Measurements from ENCODE around the gene PTPN11. TPM values are rescaled to one million over a fixed set of nuclear protein-coding genes. Genes with fewer than 3 reads are reported as not detected.

PTPN11 gene
- total and polyA plus RNA-seq, 2 of the 8 experiments (the other 6 are each of a cell fraction or from before 2014, with no cell fraction given): 28.3 to 133 TPM

GRCh38 chr12:112430929-112431328, 12.2 kb downstream of the PTPN11 start:
- FAIRE-seq (no peak), DNase-seq (ENCODE audit: low read depth in 1 of 2, low spot score in 2 of 2) (no peak)
- no peaks in the 10 kb centered on the region for H3K27me3 ChIP-seq (replicated peaks in 1 of 4; ENCODE audit: control insufficient read depth in 3 of 4, extremely low read depth in 1 of 4, insufficient read depth in 3 of 4, low read length in 3 of 4)
- H3K56ac ChIP-seq (replicated peaks; ENCODE audit: insufficient read length, low read depth, low read length): no peak overlapping the region
- H3K14ac ChIP-seq (ENCODE audit: insufficient read length): no peak overlapping the region
- no peak overlapping the region for H2BK20ac ChIP-seq (ENCODE audit: low read length)
- H3K23me2 ChIP-seq (ENCODE audit: low read depth, low read length): no peaks in the 10 kb centered on the region
- H4K20me1 ChIP-seq (replicated peaks in 1 of 2; ENCODE audit: control insufficient read depth in 1 of 2, insufficient read depth in 2 of 2, low read length in 2 of 2): peaks cover 0 to 8% of the 10 kb centered on the region in 2 experiments
- CTCF ChIA-PET (ENCODE audit: partially characterized antibody): no interaction called here
- H2AK5ac ChIP-seq (ENCODE audit: low read depth, low read length): no peak overlapping the region
- no peak overlapping the region for H3K27ac ChIP-seq (ENCODE audit: low read depth, low read length)
- H3K36me3 ChIP-seq (ENCODE audit: control insufficient read depth in 2 of 4, insufficient read depth in 4 of 4, low read length in 3 of 4): no peaks in the 10 kb centered on the region; a peak in 1 of 8 replicates
- H3K4me2 ChIP-seq (ENCODE audit: insufficient read depth in 1 of 2, low read depth in 2 of 2, low read length in 2 of 2): no peak overlapping the region
- H3K4me3 ChIP-seq (ENCODE audit: extremely low read depth in 1 of 4, insufficient read depth in 2 of 4, low read depth in 3 of 4, low read length in 4 of 4): no peak overlapping the region
- no peak overlapping the region for H3K4ac ChIP-seq (replicated peaks; ENCODE audit: insufficient read length, low read depth, low read length)
- no peak for TF ChIP-seq MAFK (IDR thresholded peaks at IDR 0.05; ENCODE audit: low read depth, low read length)
- TF ChIP-seq SP4 (IDR thresholded peaks at IDR 0.05; ENCODE audit: low read length): no peak
- no peak for TF ChIP-seq HDAC2 (IDR thresholded peaks at IDR 0.05; ENCODE audit: borderline replicate concordance in 1 of 2, low read depth in 2 of 2, low read length in 2 of 2)
- no peak for TF ChIP-seq SIRT6 (IDR thresholded peaks at IDR 0.05; ENCODE audit: low read length)
- no peak for TF ChIP-seq RFX5 (IDR thresholded peaks at IDR 0.05; ENCODE audit: borderline replicate concordance, low read depth, low read length)
- TF ChIP-seq EP300 (IDR thresholded peaks at IDR 0.05; ENCODE audit: borderline replicate concordance in 1 of 2, low read depth in 2 of 2, low read length in 2 of 2): no peak
- TF ChIP-seq JUN (IDR thresholded peaks at IDR 0.05; ENCODE audit: low read depth, low read length): no peak
- TF ChIP-seq EZH2 (IDR thresholded peaks at IDR 0.05; ENCODE audit: low read depth, low read length, severe bottlenecking): no peak
- no peak for TF ChIP-seq TEAD4 (IDR thresholded peaks at IDR 0.05; ENCODE audit: low read depth, low read length)
- TF ChIP-seq CHD1 (IDR thresholded peaks at IDR 0.05; ENCODE audit: low read depth, low read length): no peak
- TF ChIP-seq CBX8 (IDR thresholded peaks at IDR 0.05; ENCODE audit: borderline replicate concordance, low read depth, low read length): no peak
- TF ChIP-seq POLR2AphosphoS5 (IDR thresholded peaks at IDR 0.05; ENCODE audit: low read depth, low read length): no peak
- 92% methylated on average over 5 of the region's 5 CpGs; no CpG with 5 or more reads in 1 of the 2 experiments for WGBS, 2 experiments (ENCODE audit: extremely low coverage in 1 of 2, insufficient coverage in 1 of 2, insufficient read length in 1 of 2, insufficient replicate concordance in 2 of 2, low coverage in 1 of 2, low lambda C conversion rate in 2 of 2, missing lambda C conversion rate in 1 of 2)
- no peaks in the 10 kb centered on the region for H3K4me1 ChIP-seq (replicated peaks in 1 of 4; ENCODE audit: control insufficient read depth in 3 of 4, insufficient read depth in 4 of 4, low read length in 3 of 4)
- H3K9ac ChIP-seq (replicated peaks in 1 of 4; ENCODE audit: extremely low read depth in 1 of 4, low read depth in 3 of 4, low read length in 3 of 4): no peak overlapping the region
- POLR2A ChIA-PET (ENCODE audit: partially characterized antibody): no interaction called here
- H2BK120ac ChIP-seq (replicated peaks; ENCODE audit: low read depth, low read length): no peak overlapping the region
- H2BK12ac ChIP-seq (ENCODE audit: low read depth, low read length): no peak overlapping the region
- no peaks in the 10 kb centered on the region for H3K9me3 ChIP-seq (ENCODE audit: insufficient read depth in 2 of 2, low read depth in 1 of 2, low read length in 1 of 2)
- H3K79me2 ChIP-seq (ENCODE audit: control insufficient read depth in 1 of 2, insufficient read depth in 2 of 2, low read length in 2 of 2): peaks cover 0 to 79% of the 10 kb centered on the region in 2 experiments; a peak in 3 of 4 replicates
- H2BK5ac ChIP-seq (ENCODE audit: low read depth, low read length): no peak overlapping the region
- H4K5ac ChIP-seq (ENCODE audit: insufficient read length, low read depth, low read length): no peak overlapping the region
- H4K8ac ChIP-seq (ENCODE audit: extremely low read depth, insufficient read depth, low read length): no peak overlapping the region
- H3K79me1 ChIP-seq (ENCODE audit: low read depth, low read length): peaks cover 3% of the 10 kb centered on the region
- H4K91ac ChIP-seq (replicated peaks; ENCODE audit: insufficient read length, low read length): no peak overlapping the region
- H2AFZ ChIP-seq (ENCODE audit: low read length): no peak overlapping the region
- H2BK15ac ChIP-seq (ENCODE audit: low read length): no peak overlapping the region
- H3K18ac ChIP-seq (ENCODE audit: extremely low read depth, low read length): no peak overlapping the region
- no peak overlapping the region for H3K23ac ChIP-seq (ENCODE audit: insufficient read length)
